Fibroblast of peridontal ligament (primary cell): ENCODE measurements around the gene EPC1.
A peak's percentile ranks its signal among the peaks of the same experiment; 100 is the strongest.
"Not testable (repeated sequence)": the region's sequence is repeated elsewhere in the genome, so short reads cannot be mapped to it uniquely, and the experiment has no call there.

ENCODE experiments used
- DNase-seq: peaks from one replicate; pipeline ENCODE4 v3.0.0-alpha.2; 2010; ENCODE audit errors: extremely low read depth

EPC1 gene

GRCh38 chr10:32234471-32234870 lies 112.5 kb downstream of the EPC1 start:
- DNase-seq: peak; percentile 61

- DNase-seq: not testable (repeated sequence)
Measured at GRCh38 chr10:32233375-32233774, 113.6 kb downstream of the EPC1 start.

- DNase-seq: no peak
Measured at GRCh38 chr10:32232378-32232777, 114.6 kb downstream of the EPC1 start.

GRCh38 chr10:32229788-32230187 lies 117.2 kb downstream of the EPC1 start:
- not testable (repeated sequence) for DNase-seq

GRCh38 chr10:32229170-32229569 lies 117.8 kb downstream of the EPC1 start:
- DNase-seq: no peak

GRCh38 chr10:32227802-32228201 lies 119.2 kb downstream of the EPC1 start:
- no peak for DNase-seq

GRCh38 chr10:32226624-32227023 lies 120.3 kb downstream of the EPC1 start:
- no peak for DNase-seq

GRCh38 chr10:32225976-32226375 lies 121.0 kb downstream of the EPC1 start:
- DNase-seq: peak; percentile 50

- DNase-seq: not testable (repeated sequence)
Measured at GRCh38 chr10:32222376-32222775, 124.6 kb downstream of the EPC1 start.

- not testable (repeated sequence) for DNase-seq
Measured at GRCh38 chr10:32219156-32219555, 127.8 kb downstream of the EPC1 start.

- DNase-seq: not testable (repeated sequence)
Measured at GRCh38 chr10:32218206-32219044, 128.5 kb downstream of the EPC1 start.
